Activated T-helper 1 cell treated with anti-CD3 and anti-CD28 coated beads, Interleukin-12 subunit alpha, Interleukin-12 subunit beta, Interleukin-2, Interleukin-4 antibody, amounts not matched to agents 30 ng/mL and 10 ng/mL and 1 ng/mL, durations not matched to agents 14 hours and 24 hours and 36 hours (primary cell): Measurements from ENCODE around the gene CMTM1. TPM values are rescaled to one million over a fixed set of nuclear protein-coding genes. Genes with fewer than 3 reads are reported as not detected.
A peak's percentile ranks its signal among the peaks of the same experiment; 100 is the strongest.
"Not testable (repeated sequence)": the region's sequence is repeated elsewhere in the genome, so short reads cannot be mapped to it uniquely, and the experiment has no call there.

Experiments used
- DNase-seq: peaks from one replicate; pipeline ENCODE4 v3.0.0; 2021; ENCODE audit warnings: low spot score
- H3K27ac Mint-ChIP-seq: one replicate; pipeline ENCODE4 v1.8.0; 2021; ENCODE audit warnings: mild to moderate bottlenecking, mixed read lengths
- H3K27me3 Mint-ChIP-seq: one replicate; pipeline ENCODE4 v1.8.0; 2022; ENCODE audit warnings: mild to moderate bottlenecking, moderate library complexity, mixed read lengths; ENCODE audit not compliant: insufficient read depth
- H3K36me3 Mint-ChIP-seq: one replicate; pipeline ENCODE4 v1.8.0; 2021; ENCODE audit warnings: low read depth, mixed read lengths
- H3K4me1 Mint-ChIP-seq: one replicate; pipeline ENCODE4 v1.8.0; 2021; ENCODE audit warnings: low read depth, mixed read lengths
- H3K4me3 Mint-ChIP-seq: one replicate; pipeline ENCODE4 v1.8.0; 2021; ENCODE audit warnings: mild to moderate bottlenecking, moderate library complexity, mixed read lengths
- H3K9me3 Mint-ChIP-seq: one replicate; pipeline ENCODE4 v1.8.0; 2021; ENCODE audit warnings: mixed read lengths
- intact Hi-C: fragments of 100-400 bp; cut with micrococcal nuclease; formaldehyde crosslinking; loops from one replicate; pipeline ENCODE4 v1.15.1; 2024
- total RNA-seq: library from RNA; stranded (reverse); gene quantifications from 2 replicates; pipeline ENCODE4 v1.2.3, GENCODE V29; 2022

The CMTM1 gene
- total RNA-seq, 1 donor from 2014 or later, result 13.9 TPM

DNA sequence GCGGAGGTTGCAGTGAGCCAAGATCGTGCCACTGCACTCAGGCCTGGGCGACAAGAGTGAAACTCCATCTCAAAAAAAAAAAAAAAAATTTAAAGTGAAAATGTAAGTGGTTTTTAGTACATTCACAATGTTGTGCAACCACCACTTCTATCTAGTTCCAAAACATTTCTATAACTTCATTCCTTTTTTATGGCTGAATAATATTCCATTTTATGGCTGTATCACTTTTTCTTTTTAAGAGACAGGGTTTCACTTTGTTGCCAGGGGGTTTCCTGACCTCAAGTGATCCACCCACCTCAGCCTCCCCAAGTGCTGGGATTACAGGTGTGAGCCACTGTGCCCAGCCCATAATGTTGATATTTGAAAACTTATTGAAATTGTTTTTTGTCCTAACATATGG is 26.6 kb downstream of the CMTM1 start:
- Mint-ChIP-seq H3K9me3 (no peaks in the 10 kb centered on the region), H3K4me3 (no peak overlapping the region), H3K4me1 (peaks cover 52% of the 10 kb centered on the region), H3K27ac (no peak overlapping the region), H3K36me3 (peaks cover 3% of the 10 kb centered on the region), H3K27me3 (no peaks in the 10 kb centered on the region)
- intact Hi-C loops, result no loop called here
- DNase-seq, result no peak

- no peak for DNase-seq
- Mint-ChIP-seq H3K36me3 (peaks cover under 1% of the 10 kb centered on the region), H3K4me1 (peaks cover 54% of the 10 kb centered on the region), H3K9me3 (no peaks in the 10 kb centered on the region), H3K27ac (no peak overlapping the region), H3K27me3 (no peaks in the 10 kb centered on the region), H3K4me3 (no peak overlapping the region)
- intact Hi-C loops, result no loop called here
Measured at GRCh38 chr16:66594739-66595138, 28.5 kb downstream of the CMTM1 start.

DNA sequence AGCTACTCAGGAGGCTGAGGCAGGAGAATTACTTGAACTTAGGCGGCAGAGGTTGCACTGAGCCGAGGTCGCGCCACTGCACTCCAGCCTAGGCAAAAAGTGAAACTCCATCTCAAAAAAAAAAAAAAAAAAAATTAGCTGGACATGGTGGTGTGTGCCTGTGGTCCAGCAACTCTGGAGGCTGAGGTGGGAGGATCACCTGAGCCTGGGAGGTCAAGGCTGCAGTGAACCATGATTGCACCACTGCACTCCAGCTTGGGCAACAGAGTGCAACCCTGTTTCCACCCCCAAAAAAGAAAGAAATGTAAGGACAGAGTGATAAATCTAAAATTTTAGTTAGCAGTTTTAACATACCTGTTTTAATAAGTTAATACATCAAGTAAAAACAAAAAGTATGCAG is 30.3 kb downstream of the CMTM1 start:
- peaks cover 46% of the 10 kb centered on the region for H3K4me1 Mint-ChIP-seq
- not testable (repeated sequence) for H3K36me3 Mint-ChIP-seq, DNase-seq, H3K27me3 Mint-ChIP-seq, H3K9me3 Mint-ChIP-seq, H3K4me3 Mint-ChIP-seq
- intact Hi-C loops, result loop anchor here (2.0 kb wide), 1 partner anchor 32 kb away; no protein-coding TSS in a partner anchor
- peak overlapping the region; percentile 29 for H3K27ac Mint-ChIP-seq

DNA sequence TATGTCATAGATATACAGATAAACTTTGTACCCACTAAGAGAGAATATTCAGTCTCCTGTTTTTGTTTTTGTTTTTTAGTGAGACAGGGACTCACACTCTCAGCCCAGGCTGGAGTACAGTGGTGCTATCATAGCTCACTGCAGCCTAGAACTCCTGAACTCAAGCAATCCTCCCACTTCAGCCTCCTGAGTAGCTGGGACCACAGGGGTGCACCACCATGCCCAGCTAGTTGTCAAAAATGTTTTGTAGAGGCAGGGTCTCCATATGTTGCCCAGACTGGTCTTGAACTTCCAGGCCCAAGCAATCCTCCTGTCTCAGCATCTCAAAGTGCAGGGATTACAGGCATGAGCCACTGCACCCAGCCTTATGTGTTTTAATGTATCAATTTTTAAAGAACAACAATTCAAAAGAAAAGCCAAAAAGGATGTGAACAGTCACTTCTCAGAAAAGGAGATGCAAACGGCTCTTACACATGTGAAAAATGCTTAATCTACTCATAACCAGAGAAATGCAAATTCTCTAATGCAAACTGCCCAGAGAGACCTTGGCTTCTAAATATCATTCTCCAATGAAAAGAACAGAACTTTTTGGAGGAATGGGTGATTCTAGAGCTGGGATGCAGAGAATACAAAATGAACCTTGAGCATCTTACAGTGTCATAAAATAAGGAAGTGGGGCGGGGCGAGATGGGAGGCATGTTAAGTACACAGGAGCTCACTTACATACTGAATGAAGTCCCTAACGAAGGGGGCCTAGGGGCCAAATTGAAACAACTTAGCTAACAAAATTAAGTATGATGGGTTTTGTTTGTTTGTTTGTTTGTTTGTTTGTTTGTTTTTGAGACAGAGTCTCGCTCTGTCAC is 31.0 kb downstream of the CMTM1 start:
- Mint-ChIP-seq H3K27ac (peak overlapping the region; percentile 91), H3K27me3 (no peaks in the 10 kb centered on the region), H3K4me1 (peaks cover 46% of the 10 kb centered on the region), H3K36me3 (peaks cover 8% of the 10 kb centered on the region), H3K9me3 (peaks cover 8% of the 10 kb centered on the region), H3K4me3 (peak overlapping the region; percentile 31)
- no peak for DNase-seq
- intact Hi-C loops, result loop anchor here (2.0 kb wide), 1 partner anchor 32 kb away; no protein-coding TSS in a partner anchor

- peaks cover 8% of the 10 kb centered on the region for H3K9me3 Mint-ChIP-seq
- peaks cover 8% of the 10 kb centered on the region for H3K36me3 Mint-ChIP-seq
- no peaks in the 10 kb centered on the region for H3K27me3 Mint-ChIP-seq
- H3K27ac Mint-ChIP-seq, result peak overlapping the region; percentile 70
- H3K4me1 Mint-ChIP-seq, result peaks cover 52% of the 10 kb centered on the region
- intact Hi-C loops, result no loop called here
- no peak overlapping the region for H3K4me3 Mint-ChIP-seq
- no peak for DNase-seq
Measured at GRCh38 chr16:66598111-66598510, 31.9 kb downstream of the CMTM1 start.

- intact Hi-C loops, result no loop called here
- no peaks in the 10 kb centered on the region for H3K27me3 Mint-ChIP-seq
- no peak overlapping the region for H3K4me3 Mint-ChIP-seq
- H3K4me1 Mint-ChIP-seq, result peaks cover 54% of the 10 kb centered on the region
- no peak for DNase-seq
- H3K27ac Mint-ChIP-seq, result no peak overlapping the region
- H3K9me3 Mint-ChIP-seq, result peaks cover 8% of the 10 kb centered on the region
- H3K36me3 Mint-ChIP-seq, result peaks cover 8% of the 10 kb centered on the region
Measured at GRCh38 chr16:66599726-66600125, 33.5 kb downstream of the CMTM1 start.

DNA sequence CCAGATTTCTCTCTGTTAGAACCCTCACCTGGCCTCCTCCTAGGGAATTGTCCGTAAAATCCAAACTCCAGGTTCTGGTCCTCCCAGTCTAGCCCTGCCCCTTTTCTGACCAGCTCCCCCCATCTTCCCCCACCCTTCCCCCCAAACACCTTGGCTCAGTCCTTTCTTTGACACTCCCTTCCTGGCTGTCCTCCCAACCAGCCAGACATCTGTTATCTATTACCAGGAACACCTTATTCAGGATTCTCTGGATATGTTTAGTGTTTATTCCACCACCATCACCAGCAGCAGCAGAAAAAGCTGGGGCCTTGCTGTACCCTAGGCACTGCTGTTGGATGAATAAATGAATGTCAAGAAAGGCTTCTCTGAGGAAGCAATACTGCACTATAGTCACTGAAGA is 34.2 kb downstream of the CMTM1 start:
- DNase-seq, result no peak
- Mint-ChIP-seq H3K4me3 (no peak overlapping the region), H3K27me3 (no peaks in the 10 kb centered on the region), H3K27ac (no peak overlapping the region), H3K9me3 (peaks cover 8% of the 10 kb centered on the region), H3K4me1 (peaks cover 49% of the 10 kb centered on the region), H3K36me3 (peaks cover 8% of the 10 kb centered on the region)
- intact Hi-C loops, result no loop called here

GRCh38 chr16:66601471-66601870 is 35.2 kb downstream of the CMTM1 start:
- peaks cover 56% of the 10 kb centered on the region for H3K4me1 Mint-ChIP-seq

GRCh38 chr16:66603537-66604375 is 37.5 kb downstream of the CMTM1 start:
- Mint-ChIP-seq H3K4me3 (peak overlapping the region; percentile 84), H3K27me3 (no peaks in the 10 kb centered on the region), H3K9me3 (peaks cover 8% of the 10 kb centered on the region), H3K27ac (peak overlapping the region; percentile 93), H3K4me1 (peaks cover 45% of the 10 kb centered on the region), H3K36me3 (peaks cover 18% of the 10 kb centered on the region)
- DNase-seq, result peak; percentile 72
- intact Hi-C loops, result loop anchor here (1.0 to 2.0 kb wide), 8 partner anchors 13 to 197 kb away; partner anchors contain the start of genes CKLF, CMTM4 and DYNC1LI2

More at GRCh38 chr16:66601471-66601870, 35.2 kb downstream of the CMTM1 start:
- DNase-seq, result no peak
- no peaks in the 10 kb centered on the region for H3K27me3 Mint-ChIP-seq
- H3K4me3 Mint-ChIP-seq, result no peak overlapping the region
- H3K27ac Mint-ChIP-seq, result no peak overlapping the region
- H3K9me3 Mint-ChIP-seq, result peaks cover 8% of the 10 kb centered on the region
- peaks cover 12% of the 10 kb centered on the region for H3K36me3 Mint-ChIP-seq
- intact Hi-C loops, result no loop called here

- Mint-ChIP-seq H3K27ac (peak within 1 kb of the TSS; percentile 94), H3K4me1 (peaks cover 38% of the 10 kb centered on the region), H3K9me3 (peaks cover 8% of the 10 kb centered on the region), H3K36me3 (peaks cover 18% of the 10 kb centered on the region), H3K27me3 (no peaks in the 10 kb centered on the region), H3K4me3 (peak within 1 kb of the TSS; percentile 90)
- intact Hi-C loops, result loop anchor here (1.0 to 2.0 kb wide), 7 partner anchors 40 to 198 kb away; partner anchors contain the start of genes CKLF, CMTM4 and DYNC1LI2
- DNase-seq, result peak; percentile 69
Measured at GRCh38 chr16:66604376-66605176, 38.3 kb downstream of the CMTM1 start, which contains the start of gene CMTM3. CMTM3 (plus strand) TSS chr16:66604704; CDS start chr16:66604806, 102 bp downstream.

DNA sequence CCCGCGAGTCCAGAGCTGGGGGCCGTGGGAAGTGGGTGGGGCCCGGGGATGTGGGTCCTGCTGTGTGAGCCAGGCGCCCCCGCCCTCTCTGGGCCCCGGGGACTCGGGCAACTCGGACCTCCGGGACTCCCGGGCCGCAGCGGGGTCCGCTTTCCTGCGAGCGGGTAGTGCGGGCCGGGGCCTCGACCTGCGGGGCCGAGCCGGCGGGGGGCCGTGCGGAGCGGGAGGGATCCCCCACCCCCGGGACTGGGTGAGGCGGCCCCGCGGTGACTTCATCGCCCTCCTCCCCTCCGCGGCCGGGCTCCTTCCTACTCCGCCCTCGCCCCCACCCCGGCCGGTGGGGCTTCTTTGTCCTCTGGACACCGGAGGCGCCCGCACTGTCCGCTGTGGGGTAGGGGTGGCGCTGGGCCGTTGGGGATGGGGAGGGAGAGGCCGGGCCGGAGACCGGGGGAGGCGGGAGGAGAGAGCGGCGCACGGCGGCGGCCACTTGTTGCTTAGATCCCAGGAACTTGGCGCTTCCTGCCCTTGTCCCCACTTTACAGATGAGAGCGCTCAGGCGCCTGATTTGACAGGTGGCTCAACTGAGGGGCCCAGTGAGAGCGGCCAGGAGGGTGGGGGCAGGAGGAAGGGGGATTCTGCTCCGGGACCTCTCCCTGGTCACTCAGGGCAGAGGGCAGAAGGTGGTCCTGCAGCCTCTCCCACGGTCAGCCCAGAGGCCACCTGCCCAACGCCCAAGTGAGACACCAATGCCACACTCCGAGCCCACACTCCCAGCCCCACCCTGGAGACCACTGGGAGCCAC is 39.1 kb downstream of the CMTM1 start:
- Mint-ChIP-seq H3K27me3 (no peaks in the 10 kb centered on the region), H3K9me3 (peaks cover 8% of the 10 kb centered on the region), H3K36me3 (peaks cover 24% of the 10 kb centered on the region), H3K4me3 (peak overlapping the region; percentile 90), H3K27ac (peak overlapping the region; percentile 94), H3K4me1 (peaks cover 33% of the 10 kb centered on the region)
- intact Hi-C loops, result loop anchor here (1.0 to 2.0 kb wide), 3 partner anchors 91 to 145 kb away; partner anchors contain the start of genes CMTM4 and DYNC1LI2
- no peak for DNase-seq
